ENCODE measurements around the gene DOP1B.
"Not testable (repeated sequence)": the region's sequence is repeated elsewhere in the genome, so short reads cannot be mapped to it uniquely, and the experiment has no call there.

Gene DOP1B

DNA sequence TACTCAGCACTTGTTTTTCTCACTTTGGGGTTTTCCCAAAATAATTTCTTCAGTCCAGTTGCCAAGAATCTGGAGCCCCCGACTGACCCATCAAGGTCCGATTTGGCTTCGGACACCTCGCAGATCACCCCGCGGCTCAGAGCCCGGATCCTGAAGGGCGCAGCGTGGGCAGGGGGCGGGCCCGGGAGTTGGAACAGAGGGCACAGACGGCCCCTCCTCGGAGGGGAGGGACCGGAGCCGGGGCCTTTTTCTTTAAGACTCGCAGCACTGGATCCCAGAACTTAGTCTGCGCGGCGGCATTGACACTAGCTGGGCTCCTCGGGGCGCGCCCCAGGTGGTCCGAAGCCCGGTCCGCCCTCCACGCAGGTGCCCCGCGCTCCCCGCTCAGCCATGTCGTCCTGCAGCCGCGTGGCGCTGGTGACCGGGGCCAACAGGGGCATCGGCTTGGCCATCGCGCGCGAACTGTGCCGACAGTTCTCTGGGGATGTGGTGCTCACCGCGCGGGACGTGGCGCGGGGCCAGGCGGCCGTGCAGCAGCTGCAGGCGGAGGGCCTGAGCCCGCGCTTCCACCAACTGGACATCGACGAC, 21.7 kb upstream of the DOP1B start, which contains the start of gene CBR3:
TSS of gene CBR3 (plus strand) at position 277 of the 588 bp plus-strand sequence. CDS start at position 391, 114 bp downstream.
- DNase-seq (ENCODE audit: low spot score) = peak; percentile 43

DNA sequence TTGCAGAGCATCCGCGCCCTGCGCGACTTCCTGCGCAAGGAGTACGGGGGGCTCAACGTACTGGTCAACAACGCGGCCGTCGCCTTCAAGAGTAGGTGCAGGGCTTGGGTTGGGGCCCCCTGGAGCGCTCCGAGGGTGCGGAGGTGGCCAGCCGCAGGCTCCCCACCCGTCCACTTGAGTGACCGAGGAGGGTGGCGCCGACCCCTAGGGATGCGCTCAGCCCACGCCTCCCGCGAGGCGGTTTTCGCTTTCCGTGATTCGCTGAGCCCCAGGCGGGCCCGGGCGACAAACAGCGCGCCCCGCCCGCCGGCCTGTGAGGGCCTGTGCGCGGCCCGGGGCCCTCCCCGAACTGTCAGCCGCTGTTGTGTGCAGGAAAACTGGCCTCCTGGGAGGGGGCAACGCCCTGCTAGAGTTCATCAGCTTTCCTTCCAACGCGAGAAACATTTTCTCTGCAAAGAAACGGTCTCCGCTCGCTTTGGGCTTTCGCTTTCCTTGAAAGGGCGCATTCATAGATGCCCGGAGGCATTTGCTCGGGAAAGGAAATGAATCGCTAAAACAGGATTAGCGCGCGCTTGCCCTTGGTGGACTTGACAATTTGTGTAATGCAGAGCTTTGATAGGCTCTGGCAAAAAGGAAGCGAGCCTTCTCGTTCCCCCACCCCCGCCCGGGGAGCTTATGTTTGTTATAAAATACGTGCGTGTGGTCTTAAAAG, 21.1 kb upstream of the DOP1B start:
- peak; percentile 64 for DNase-seq (ENCODE audit: low spot score)

DNA sequence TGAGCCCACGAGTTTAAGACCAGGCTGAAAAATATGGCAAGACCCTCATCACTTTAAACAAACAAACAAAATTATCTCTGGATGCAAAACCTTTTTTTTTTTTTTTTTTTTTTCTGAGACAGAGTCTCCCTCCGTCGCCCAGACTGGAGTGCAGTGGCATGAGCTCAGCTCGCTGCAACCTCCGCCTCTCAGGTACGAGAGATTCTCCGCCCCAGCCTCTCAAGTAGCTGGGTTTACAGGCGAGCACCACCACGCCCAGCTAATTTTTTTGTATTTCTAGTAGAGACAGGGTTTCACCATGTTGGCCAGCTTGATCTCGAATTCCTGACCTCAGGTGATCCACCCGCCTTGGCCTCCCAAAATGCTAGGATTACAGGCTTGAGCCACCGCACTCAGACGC, 16.8 kb upstream of the DOP1B start:
- DNase-seq (ENCODE audit: low spot score) = not testable (repeated sequence)

DNA sequence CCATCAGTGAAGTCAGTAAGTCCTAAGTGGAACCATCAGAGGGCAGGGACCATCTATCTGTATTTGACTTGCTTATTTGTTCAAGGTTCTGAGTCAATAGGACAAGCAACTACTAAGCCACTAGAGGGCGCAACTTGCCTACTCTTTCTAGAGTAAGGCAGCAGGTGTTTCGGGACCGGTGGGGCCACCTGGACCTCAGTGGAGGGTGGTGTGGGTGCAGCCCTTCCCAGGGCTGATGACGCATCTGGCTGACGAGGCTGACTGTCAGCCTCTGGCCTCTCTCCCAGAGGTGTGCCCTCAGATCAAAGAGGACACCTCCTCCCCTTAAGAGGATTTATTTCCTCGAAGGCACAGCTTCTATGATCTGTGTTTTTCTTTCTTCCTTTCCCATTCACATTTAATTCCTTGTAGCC, 15.1 kb upstream of the DOP1B start:
- peak; percentile 95 for DNase-seq (ENCODE audit: low spot score)

DNA sequence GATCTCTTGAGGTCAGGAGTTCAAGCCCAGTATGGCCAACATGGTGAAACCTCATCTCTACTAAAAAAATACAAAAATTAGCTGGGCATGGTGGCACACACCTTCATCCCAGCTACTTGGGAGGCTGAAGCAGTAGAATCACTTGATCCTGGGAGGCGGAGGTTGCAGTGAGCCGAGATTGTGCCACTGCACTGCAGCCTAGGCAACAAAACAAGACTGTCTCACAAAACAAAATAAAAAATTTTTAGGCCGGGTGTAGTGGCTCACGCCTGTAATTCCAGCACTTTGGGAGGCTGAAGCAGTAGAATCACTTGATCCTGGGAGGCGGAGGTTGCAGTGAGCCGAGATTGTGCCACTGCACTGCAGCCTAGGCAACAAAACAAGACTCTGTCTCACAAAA, 12.4 kb upstream of the DOP1B start:
- DNase-seq (ENCODE audit: low spot score) = not testable (repeated sequence)

DNA sequence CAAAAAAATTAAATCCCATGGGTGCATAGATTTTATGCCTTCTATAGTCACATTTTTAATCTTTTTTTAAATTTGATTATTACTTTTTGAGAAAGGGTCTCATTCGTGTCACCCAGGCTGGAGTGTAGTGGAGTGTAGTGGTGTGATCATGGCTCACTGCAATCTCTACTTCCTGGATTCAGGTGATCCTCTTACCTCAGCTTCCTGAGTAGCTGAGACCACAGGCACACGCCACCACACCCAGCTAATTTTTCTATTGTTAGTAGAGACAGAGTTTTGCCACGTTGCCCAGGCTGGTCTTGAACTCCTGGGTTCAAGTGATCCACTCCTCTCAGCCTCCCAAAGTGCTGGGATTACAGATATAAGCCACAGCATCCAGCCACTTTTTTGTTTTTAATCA, 11.4 kb upstream of the DOP1B start:
- DNase-seq (ENCODE audit: low spot score) = peak; percentile 44

DNA sequence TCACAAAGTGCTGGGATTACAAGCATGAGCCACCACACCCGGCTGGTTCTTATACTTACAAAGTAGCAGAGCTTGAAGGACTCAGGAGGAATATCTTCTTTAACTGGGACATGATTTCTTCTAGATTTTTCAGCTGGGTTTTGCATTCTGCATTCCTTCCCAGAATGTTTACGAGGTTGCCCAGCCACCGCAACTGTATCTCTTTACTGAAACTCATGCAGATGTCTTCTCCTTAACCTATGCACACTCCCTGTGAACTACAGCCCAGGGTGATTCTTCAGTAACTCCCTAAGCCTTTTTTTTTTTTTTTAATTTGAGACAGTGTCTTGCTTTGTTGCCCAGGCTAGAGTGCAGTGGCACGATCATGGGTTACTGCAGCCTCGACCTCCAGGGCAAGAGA, 8.7 kb upstream of the DOP1B start:
- DNase-seq (ENCODE audit: low spot score) = no peak

DNA sequence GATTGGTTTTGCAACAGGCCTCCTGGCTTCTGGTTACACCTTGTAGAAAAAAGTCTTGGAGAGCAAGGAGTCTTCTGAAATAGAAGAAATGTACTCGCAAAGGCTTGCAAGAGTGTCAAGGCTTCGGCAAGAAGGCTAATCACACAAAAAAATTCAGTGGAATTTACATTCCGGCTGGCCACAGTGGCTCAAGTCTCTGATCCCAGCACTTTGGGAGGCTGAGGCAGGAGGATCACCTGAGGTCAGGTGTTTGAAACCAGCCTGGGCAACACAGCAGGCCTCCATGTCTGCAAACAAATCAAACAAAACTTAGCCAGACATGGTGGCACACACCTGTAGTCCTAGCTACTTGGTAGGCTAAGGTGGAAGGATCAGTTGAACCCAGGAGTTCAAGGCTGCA, 7.7 kb upstream of the DOP1B start:
- DNase-seq (ENCODE audit: low spot score) = no peak

DNA sequence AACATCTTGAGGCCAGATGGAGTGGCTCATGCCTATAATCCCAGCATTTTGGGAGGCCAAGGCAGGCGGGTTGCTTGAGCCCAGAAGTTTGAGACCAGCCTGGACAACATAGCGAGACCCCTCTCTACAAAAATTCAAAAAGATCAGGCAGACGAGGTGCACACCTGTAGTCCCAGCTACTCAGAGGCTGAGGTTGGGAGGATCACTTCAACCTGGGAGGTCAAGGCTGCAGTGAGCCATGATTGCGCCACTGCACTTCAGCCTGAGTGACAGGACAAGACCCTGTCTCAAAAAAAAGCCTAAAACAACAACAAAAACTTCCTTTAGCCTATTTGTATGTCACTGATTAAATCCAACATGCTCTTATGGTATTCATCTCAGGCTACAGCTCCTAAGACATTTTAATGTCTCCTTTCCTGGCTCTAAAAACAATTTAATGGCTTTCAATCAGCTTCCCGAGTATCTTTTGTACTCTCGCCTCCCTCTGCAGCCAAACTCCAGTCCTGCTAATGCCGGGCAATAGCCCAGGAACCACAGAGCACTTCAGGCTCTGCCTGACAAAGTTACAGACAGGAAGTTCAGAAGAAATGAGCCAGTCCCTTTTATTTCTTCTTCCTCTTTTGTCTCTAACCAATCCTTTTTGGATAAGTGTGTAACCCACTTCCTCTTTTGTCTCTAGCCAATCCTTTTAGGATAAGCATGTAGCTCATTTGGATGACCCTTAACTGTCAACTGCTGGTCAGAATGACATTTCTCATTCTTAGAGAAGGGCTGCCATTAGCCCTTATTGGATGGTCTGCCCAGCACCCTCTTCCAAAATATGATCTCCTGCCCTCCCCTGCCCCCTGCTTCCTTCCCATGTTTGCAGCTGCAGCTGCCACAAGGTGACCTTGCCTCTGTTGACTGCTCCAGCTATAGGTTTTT, 6.6 kb upstream of the DOP1B start:
- DNase-seq (ENCODE audit: low spot score) = no peak

DNA sequence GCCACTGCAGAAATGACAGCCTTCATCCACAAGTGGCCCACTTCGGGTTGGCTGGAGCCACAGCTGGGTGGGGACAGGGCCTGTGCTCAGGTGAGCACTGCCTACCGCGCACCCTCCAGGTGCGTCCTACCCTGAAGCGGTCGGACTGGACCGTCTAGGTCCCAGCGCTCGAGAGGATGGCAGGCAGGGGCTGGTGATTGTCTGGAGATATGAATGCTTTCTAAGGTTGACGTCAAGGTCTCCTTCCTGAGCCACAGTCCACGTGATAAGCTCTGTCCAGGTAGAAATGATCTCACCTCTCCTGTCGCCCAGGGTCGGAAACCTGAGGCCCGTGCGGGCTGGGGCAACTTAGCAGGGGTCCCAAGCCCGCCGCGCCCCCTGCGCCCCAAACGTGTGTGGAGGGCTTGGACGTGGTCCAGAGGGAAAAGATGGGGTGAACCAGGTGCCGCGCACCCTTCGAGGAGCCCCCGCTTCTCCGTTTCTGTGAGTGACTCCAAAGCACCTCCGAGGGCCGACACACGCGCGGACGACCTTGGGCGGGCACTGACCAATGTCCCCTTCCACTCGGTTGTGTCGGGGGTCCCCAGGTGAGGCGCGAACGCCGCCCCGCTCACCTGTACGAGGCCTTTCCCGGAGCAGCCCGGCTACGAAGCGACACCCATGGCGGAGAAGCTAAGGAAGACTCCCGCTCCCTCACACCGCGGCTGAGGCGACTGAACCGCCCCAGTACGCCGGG, 853 bp upstream of the DOP1B start:
- no peak for DNase-seq (ENCODE audit: low spot score)

DNA sequence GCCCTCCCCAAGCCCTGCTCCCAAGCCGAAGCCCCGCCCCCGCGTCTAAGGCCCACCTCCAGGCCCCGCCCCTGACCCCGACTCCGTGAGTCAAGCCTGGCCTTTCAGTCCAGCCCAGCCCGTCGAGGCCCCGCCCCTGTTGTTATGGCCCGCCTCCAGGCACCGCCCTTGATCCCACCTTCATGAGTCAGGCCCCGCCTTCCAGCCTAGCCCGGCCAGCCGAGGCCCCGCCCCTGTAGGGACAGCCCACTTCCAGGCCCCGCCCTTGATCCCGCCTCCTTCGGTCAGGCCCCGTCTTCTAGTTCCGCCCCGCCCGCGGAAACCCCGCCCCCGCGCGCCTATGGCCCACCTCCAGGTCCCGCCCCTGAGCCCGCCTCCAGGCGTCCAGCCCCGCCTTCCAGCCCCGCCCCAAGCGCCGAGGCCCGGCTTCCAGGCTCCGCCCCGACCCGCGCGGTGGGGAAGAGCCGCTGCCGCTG, 247 bp upstream of the DOP1B start:
- peak; percentile 99 for DNase-seq (ENCODE audit: low spot score)

DNA sequence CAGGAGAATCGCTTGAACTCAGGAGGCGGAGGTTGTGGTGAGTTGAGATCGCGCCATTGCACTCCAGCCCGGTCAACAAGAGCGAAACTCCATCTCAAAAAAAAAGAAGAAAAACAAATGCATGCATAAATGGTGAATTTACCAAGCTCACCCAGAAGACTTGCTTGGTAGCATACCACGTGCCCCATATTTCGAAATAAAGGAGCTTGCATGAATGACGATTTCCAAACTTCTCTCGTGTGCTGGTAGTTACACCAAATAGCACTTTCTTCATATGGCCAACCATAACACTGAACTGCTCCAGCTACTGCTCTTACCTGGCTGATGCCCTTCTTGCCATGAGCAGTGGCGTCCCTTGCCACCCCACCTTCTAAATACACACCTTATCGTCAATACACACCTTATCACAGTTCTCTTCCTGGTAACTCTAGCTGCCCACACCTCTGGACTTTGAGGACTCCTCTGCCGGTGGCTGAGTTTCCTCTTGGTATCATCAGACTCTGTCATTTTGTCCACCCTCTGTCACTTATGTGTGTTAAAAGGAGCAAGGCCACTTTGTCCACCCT, 2.8 kb downstream of the DOP1B start:
- no peak for DNase-seq (ENCODE audit: low spot score)

DNA sequence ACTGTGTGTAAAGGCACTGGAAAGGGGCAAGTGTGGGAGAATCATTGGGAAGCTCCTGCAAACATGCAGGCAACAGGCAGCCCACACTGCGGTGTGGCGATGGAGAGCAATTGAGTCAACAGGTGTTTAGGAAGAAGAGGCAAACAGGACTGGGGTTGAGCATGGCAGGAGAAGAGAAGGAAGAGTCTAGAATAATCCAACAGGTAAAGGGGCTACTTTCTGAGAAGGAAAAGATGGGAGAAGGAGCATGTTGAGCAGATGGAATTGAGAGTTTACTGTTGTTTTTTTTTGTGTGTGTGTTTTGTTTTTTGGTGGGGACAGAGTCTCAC, 4.2 kb downstream of the DOP1B start:
- no peak for DNase-seq (ENCODE audit: low spot score)

DNA sequence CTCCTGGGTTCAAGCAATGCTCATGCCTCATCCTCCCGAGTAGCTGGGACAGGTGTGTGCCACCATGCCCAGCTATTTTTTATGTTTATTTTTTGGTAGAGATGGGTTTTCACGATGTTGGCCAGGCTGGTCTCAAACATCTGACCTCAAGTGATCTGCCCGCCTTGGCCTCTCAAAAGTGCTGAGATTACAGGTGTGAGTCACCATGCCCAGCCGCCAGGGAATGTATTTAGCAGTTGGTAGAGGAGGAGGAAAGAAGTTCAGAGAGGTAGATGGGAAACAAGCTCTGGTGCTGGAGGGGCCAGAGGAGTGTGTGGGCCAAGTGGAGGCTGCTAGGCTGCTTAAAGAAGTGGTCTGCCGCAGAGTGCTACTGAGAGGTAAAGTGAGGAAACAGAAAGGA, 6.0 kb downstream of the DOP1B start:
- DNase-seq (ENCODE audit: low spot score) = no peak

DNA sequence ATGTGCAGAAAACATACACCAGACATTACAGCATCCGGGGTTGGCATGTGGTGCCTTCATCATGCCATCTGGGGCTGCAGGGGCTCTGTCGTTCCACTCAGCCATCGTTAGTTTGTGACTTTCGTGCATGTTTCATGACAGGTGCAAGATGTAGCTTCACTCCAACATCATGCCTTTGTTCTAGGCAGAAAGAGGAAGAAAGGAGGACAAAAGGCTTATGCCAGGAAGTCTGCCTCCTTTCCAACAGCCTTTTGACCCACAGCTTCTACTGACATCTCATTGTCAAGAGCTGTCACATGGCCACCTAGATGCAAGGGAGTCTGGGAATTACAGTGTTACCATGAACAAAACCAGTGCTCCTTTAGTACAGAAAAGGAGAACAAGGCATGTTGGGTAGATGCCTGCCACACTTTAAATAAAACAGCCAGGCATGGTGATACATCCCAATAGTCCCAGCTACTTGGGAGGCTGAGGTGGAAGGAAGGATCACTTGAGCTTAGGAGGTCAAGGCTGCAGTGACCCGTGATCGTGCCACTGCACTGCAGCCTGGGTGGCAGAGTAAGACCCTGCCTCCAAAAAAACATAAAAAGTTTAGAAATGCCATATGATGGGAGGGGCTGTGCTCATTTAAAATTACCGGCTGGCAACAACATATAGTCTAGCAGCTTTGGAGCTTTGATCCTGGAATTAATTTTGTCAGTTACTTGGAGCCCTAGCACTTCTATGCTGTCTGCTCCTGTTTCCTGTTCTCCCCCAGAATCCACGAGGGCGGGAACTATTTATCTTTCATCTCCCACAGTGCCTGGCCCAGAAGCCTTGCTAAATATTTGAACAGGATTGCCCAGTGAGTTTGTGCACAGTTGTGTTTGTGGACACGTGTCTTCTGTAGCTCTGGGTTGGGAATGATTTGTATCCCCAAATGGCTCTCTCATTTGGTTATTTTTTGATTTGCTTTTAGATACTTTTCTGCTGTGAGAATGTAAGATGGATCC, 7.4 kb downstream of the DOP1B start:
- no peak for DNase-seq (ENCODE audit: low spot score)

DNA sequence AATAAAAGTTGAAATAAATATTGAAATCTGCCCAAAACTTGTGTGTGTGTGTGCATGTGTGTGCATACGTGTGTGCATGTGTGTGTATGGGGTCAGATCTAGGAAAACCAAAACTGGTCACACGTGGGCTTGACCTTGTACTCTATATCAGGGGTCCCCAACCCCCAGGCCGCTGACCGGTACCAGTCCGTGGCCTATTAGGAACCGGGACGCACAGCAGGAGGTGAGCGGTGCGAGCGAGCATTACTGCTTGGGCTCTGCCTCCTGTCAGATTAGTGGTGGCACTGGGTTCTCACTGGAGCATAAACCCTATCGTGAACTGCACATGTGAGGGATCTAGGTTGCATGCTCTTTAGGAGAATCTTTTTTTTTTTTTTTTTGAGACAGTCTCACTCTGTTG, 8.7 kb downstream of the DOP1B start:
- DNase-seq (ENCODE audit: low spot score) = no peak

DNA sequence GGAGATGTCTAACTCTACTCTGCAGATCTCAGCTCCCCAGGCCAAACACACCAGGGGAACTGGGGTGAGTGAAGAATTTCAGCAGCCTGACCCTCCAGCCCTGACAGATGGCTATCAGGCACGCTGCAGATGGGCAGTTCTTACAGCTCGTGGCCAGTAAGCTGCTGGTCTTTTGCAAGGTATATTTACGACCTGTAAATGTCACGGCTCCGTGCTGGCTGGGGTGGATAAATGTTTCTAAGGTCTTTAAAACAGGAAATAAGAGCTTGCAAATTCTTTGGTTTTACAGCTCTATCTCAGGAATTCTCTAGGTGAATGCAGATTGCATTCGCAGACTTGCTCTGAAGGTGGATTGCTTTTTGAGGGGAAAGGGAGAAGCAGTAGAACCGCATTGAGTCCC, 10.1 kb downstream of the DOP1B start:
- DNase-seq (ENCODE audit: low spot score) = no peak

DNA sequence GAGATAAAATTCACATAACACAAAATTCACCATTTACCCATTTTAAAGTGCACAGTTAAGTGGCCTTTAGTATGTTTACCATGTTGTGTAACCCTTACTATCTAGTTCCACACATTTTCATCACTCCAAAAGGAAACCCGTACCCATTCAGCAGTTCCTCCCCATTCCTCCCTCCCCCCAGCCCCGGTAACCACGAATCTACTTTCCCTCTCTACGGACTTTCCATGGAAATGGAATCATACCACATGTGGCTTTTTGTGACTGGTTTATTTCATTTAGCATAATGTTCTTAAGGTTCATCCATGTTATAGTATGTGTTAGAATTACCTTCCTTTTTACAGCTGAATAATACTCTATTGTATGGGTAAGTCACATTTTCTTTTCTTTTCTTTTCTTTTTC, 10.9 kb downstream of the DOP1B start:
- DNase-seq (ENCODE audit: low spot score) = no peak

DNA sequence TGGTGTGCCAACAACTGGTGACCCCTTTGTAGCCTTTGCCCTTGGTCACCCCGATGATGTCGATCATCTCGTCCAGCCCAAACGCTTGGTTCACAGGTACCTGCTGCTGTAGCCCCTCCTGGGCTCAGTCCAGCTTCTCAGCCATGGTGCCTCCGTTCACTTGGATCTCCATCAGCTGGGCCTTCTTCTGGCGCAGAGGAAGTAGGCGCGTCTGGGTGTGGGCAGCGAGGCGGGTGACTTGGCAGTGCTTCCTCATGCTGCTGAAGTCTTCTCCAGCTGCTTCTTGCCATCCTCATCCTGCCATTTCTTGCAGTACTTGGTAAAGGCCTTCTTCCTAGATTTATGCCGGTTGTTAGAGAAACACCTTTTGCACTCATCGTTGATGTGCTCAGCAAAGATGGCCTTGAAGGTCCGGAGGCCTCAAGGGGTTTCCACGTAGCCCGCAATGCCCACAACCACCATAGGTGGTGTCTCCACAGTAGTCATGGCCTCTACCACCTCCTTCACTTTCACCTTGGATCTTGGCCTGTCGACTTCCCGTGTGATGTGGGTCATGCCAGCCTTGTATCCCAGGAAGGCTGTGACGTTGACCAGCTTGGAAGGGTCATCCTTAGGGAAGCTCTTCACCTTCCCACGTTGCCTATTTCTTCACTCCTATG, 13.0 kb downstream of the DOP1B start:
- DNase-seq (ENCODE audit: low spot score) = no peak

DNA sequence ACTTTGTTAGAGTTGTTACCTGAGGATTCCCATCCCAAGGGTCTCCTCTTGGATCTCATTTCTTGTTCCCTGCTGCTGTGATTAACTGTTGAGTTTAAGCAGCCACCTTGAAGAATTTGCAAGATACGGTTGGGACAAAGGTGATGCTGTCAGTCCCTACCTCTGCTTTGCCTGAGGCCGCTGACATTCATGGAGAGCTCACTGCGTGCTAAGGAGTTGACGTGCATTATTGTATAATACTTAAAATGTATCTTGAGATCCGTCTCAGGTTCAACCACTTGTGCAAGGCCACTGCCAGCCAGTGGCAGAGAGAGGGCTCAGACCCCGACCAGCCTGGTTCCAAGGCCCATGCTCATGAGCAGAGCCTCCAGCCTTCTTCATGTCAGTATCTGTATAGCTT, 14.2 kb downstream of the DOP1B start:
- no peak for DNase-seq (ENCODE audit: low spot score)

Data from CD4-positive, alpha-beta T cell treated with Interleukin-15 for 4 hours (primary cell).